Measurements from ENCODE around the gene RNF214. TPM values are rescaled to one million over a fixed set of nuclear protein-coding genes. Genes with fewer than 3 reads are reported as not detected.

The RNF214 gene
- polyA plus RNA-seq, 1 donor (not counting 4 experiments of a cell fraction or from before 2014, with no cell fraction given): 11.8 TPM

- Histone ChIP-seq H3K9me3 (ENCODE audit: control insufficient read depth, low read depth, low read length) (no peaks in the 10 kb centered on the region), H3K79me2 (ENCODE audit: control insufficient read depth, insufficient read depth, low read length) (no peaks in the 10 kb centered on the region), H4K20me1 (ENCODE audit: control insufficient read depth, extremely low read depth, insufficient read depth, low read length) (no peaks in the 10 kb centered on the region), H3K4me2 (ENCODE audit: control insufficient read depth, extremely low read depth, insufficient read depth, low read depth, low read length) (no peak overlapping the region), H2AFZ (ENCODE audit: control insufficient read depth, low read length) (no peak overlapping the region), H3K4me1 (ENCODE audit: control insufficient read depth, extremely low read depth, insufficient read depth, low read length) (no peaks in the 10 kb centered on the region), H3K27ac (ENCODE audit: control insufficient read depth, insufficient read depth, low read length) (no peak overlapping the region), H3K9ac (ENCODE audit: control insufficient read depth, extremely low read depth, insufficient read depth, low read length) (no peak overlapping the region), H3K9me1 (ENCODE audit: control insufficient read depth, extremely low read depth, insufficient read depth, low read length) (no peaks in the 10 kb centered on the region), H3K4me3 (ENCODE audit: control insufficient read depth in 2 of 3, extremely low read depth in 1 of 3, insufficient read depth in 2 of 3, low read depth in 1 of 3, low read length in 3 of 3) (no peak overlapping the region), H3K27me3 (ENCODE audit: control insufficient read depth, extremely low read depth, insufficient read depth, low read length) (no peaks in the 10 kb centered on the region), H3K36me3 (ENCODE audit: control insufficient read depth in 2 of 2, extremely low read depth in 1 of 2, insufficient read depth in 2 of 2, low read length in 2 of 2) (no peaks in the 10 kb centered on the region)
- FAIRE-seq: no peak
- dilution Hi-C loops (cut with MboI; ENCODE audit: extremely low pct_ligation_motif_present, low sequenced_read_pairs): no loop called here
- DNase-seq (ENCODE audit: low read depth, low spot score): no peak
- TF ChIP-seq EZH2 (IDR thresholded peaks at IDR 0.05; ENCODE audit: low read length): no peak
Measured at GRCh38 chr11:117303101-117303500, 70.6 kb downstream of the RNF214 start.

- H3K27ac ChIP-seq (ENCODE audit: control insufficient read depth, insufficient read depth, low read length): no peak overlapping the region
- H3K9me3 ChIP-seq (ENCODE audit: control insufficient read depth, low read depth, low read length): no peaks in the 10 kb centered on the region
- TF ChIP-seq CTCF (optimal IDR thresholded peaks at IDR 0.05 in 1 of 3, IDR thresholded peaks at IDR 0.05 in 1 of 3, conservative IDR thresholded peaks at IDR 0.05 in 1 of 3; ENCODE audit: extremely low read depth in 1 of 3, insufficient read depth in 2 of 3, low read length in 3 of 3): no peak
- TF ChIP-seq EZH2 (IDR thresholded peaks at IDR 0.05; ENCODE audit: low read length): no peak
- H3K27me3 ChIP-seq (ENCODE audit: control insufficient read depth, extremely low read depth, insufficient read depth, low read length): no peaks in the 10 kb centered on the region
- no peak overlapping the region for H3K4me2 ChIP-seq (ENCODE audit: control insufficient read depth, extremely low read depth, insufficient read depth, low read depth, low read length)
- H3K9ac ChIP-seq (ENCODE audit: control insufficient read depth, extremely low read depth, insufficient read depth, low read length): no peak overlapping the region
- no peaks in the 10 kb centered on the region for H3K79me2 ChIP-seq (ENCODE audit: control insufficient read depth, insufficient read depth, low read length)
- no peaks in the 10 kb centered on the region for H3K4me1 ChIP-seq (ENCODE audit: control insufficient read depth, extremely low read depth, insufficient read depth, low read length)
- no peak overlapping the region for H2AFZ ChIP-seq (ENCODE audit: control insufficient read depth, low read length)
- no peak overlapping the region for H3K4me3 ChIP-seq (ENCODE audit: control insufficient read depth in 2 of 3, extremely low read depth in 1 of 3, insufficient read depth in 2 of 3, low read depth in 1 of 3, low read length in 3 of 3)
- DNase-seq (ENCODE audit: low read depth, low spot score) (no peak), FAIRE-seq (no peak)
- H3K36me3 ChIP-seq (ENCODE audit: control insufficient read depth in 2 of 2, extremely low read depth in 1 of 2, insufficient read depth in 2 of 2, low read length in 2 of 2): no peaks in the 10 kb centered on the region
- H3K9me1 ChIP-seq (ENCODE audit: control insufficient read depth, extremely low read depth, insufficient read depth, low read length): no peaks in the 10 kb centered on the region
- dilution Hi-C loops (cut with MboI; ENCODE audit: extremely low pct_ligation_motif_present, low sequenced_read_pairs): no loop called here
- H4K20me1 ChIP-seq (ENCODE audit: control insufficient read depth, extremely low read depth, insufficient read depth, low read length): no peaks in the 10 kb centered on the region
Measured at GRCh38 chr11:117303646-117304315, 71.3 kb downstream of the RNF214 start.

- H4K20me1 ChIP-seq (ENCODE audit: control insufficient read depth, extremely low read depth, insufficient read depth, low read length): no peaks in the 10 kb centered on the region
- H2AFZ ChIP-seq (ENCODE audit: control insufficient read depth, low read length): no peak overlapping the region
- no peak overlapping the region for H3K27ac ChIP-seq (ENCODE audit: control insufficient read depth, insufficient read depth, low read length)
- no peak overlapping the region for H3K9ac ChIP-seq (ENCODE audit: control insufficient read depth, extremely low read depth, insufficient read depth, low read length)
- dilution Hi-C loops (cut with MboI; ENCODE audit: extremely low pct_ligation_motif_present, low sequenced_read_pairs): no loop called here
- H3K4me3 ChIP-seq (ENCODE audit: control insufficient read depth in 2 of 3, extremely low read depth in 1 of 3, insufficient read depth in 2 of 3, low read depth in 1 of 3, low read length in 3 of 3): no peak overlapping the region
- no peaks in the 10 kb centered on the region for H3K9me3 ChIP-seq (ENCODE audit: control insufficient read depth, low read depth, low read length)
- H3K27me3 ChIP-seq (ENCODE audit: control insufficient read depth, extremely low read depth, insufficient read depth, low read length): no peaks in the 10 kb centered on the region
- no peak overlapping the region for H3K4me2 ChIP-seq (ENCODE audit: control insufficient read depth, extremely low read depth, insufficient read depth, low read depth, low read length)
- no peaks in the 10 kb centered on the region for H3K36me3 ChIP-seq (ENCODE audit: control insufficient read depth in 2 of 2, extremely low read depth in 1 of 2, insufficient read depth in 2 of 2, low read length in 2 of 2)
- H3K9me1 ChIP-seq (ENCODE audit: control insufficient read depth, extremely low read depth, insufficient read depth, low read length): no peaks in the 10 kb centered on the region
- H3K79me2 ChIP-seq (ENCODE audit: control insufficient read depth, insufficient read depth, low read length): no peaks in the 10 kb centered on the region
- DNase-seq (ENCODE audit: low read depth, low spot score) (no peak), FAIRE-seq (no peak)
- H3K4me1 ChIP-seq (ENCODE audit: control insufficient read depth, extremely low read depth, insufficient read depth, low read length): no peaks in the 10 kb centered on the region
- TF ChIP-seq CTCF (optimal IDR thresholded peaks at IDR 0.05 in 1 of 3, IDR thresholded peaks at IDR 0.05 in 1 of 3, conservative IDR thresholded peaks at IDR 0.05 in 1 of 3; ENCODE audit: extremely low read depth in 1 of 3, insufficient read depth in 2 of 3, low read length in 3 of 3) (no peak), EZH2 (IDR thresholded peaks at IDR 0.05; ENCODE audit: low read length) (no peak)
Measured at GRCh38 chr11:117305145-117305544, 72.7 kb downstream of the RNF214 start.

Data from keratinocyte (primary cell).